ENCODE results near the gene IFT43.

DNA sequence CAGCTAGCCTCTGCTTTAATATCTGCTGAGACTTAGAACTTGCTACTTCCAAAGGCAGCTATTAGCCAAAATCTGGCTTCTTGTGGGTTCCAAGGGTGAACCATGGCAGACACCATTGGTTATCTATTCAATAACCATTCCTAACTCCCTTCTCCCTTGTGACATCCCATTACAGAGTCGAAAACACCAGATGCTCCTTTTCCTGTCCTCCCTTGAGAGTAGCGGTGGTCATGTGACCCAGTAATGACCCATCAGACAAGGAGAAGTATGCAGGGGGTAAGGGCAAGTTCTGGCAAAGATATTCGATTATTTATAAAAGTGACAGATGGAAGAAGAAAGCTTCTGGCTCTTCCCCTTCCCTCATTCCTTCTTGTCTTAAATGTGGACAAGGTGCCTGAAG, 23.9 kb upstream of the IFT43 start:
- no peak for TF ChIP-seq POLR2A (IDR thresholded peaks at IDR 0.05; ENCODE audit: low read depth, low read length)
- no peak for TF ChIP-seq TAF1 (IDR thresholded peaks at IDR 0.05; ENCODE audit: low read depth, low read length)
